ENCODE results near the gene AUTS2.

- no peak for TF ChIP-seq CTCF (IDR thresholded peaks at IDR 0.05)
- no peak for TF ChIP-seq ZNF232 (CRISPR knock-in tag; IDR thresholded peaks at IDR 0.05)
- no peak for TF ChIP-seq GABPB1 (CRISPR knock-in tag; IDR thresholded peaks at IDR 0.05)
- TF ChIP-seq SMAD3 (CRISPR knock-in tag; IDR thresholded peaks at IDR 0.05; ENCODE audit: borderline replicate concordance): no peak
- TF ChIP-seq USF2 (CRISPR knock-in tag; IDR thresholded peaks at IDR 0.05): no peak
- no peak for TF ChIP-seq STAT6 (CRISPR knock-in tag; conservative IDR thresholded peaks at IDR 0.05; ENCODE audit: low read depth)
Observed at GRCh38 chr7:70214071-70214470, 615.8 kb downstream of the AUTS2 start.
